SK-N-SH (cell line): ENCODE data around the gene MRPS34.

Experiments used
- CHD2 ChIP-seq: fragments of 150-350 bp; IDR thresholded peaks from 2 replicates; pipeline ENCODE4 v1.6.1; 2018; ENCODE audit warnings: low read length; ENCODE audit not compliant: partially characterized antibody
- CTCF ChIP-seq: fragments of 200-600 bp; sonication (generic); IDR thresholded peaks from 2 replicates; pipeline ENCODE4 v1.6.1; 2017; ENCODE audit warnings: antibody characterized with exemption, mild to moderate bottlenecking, moderate library complexity
- EP300 ChIP-seq, 2 experiments: IDR thresholded peaks; 2 replicates each; pipeline versions ENCODE4 v1.4.0 to v1.6.1; 2012; ENCODE audit warnings: borderline replicate concordance in 1 of 2, low read depth in 1 of 2, low read length in 1 of 2
- FOSL2 ChIP-seq: IDR thresholded peaks from 2 replicates; pipeline ENCODE4 v1.4.0; 2012; ENCODE audit warnings: low read depth, mild to moderate bottlenecking, moderate library complexity, borderline replicate concordance
- GABPA ChIP-seq: IDR thresholded peaks from 2 replicates; pipeline ENCODE4 v1.4.0; 2012; ENCODE audit warnings: low read depth, mild to moderate bottlenecking
- GATA2 ChIP-seq: sonication (generic); formaldehyde crosslinking; IDR thresholded peaks from 2 replicates; pipeline ENCODE4 v1.5.0; 2020; ENCODE audit warnings: mild to moderate bottlenecking, missing genetic modification reagents
- JUND ChIP-seq: IDR thresholded peaks from 2 replicates; pipeline ENCODE4 v1.4.0; 2012
- NFIC ChIP-seq: IDR thresholded peaks from 2 replicates; pipeline ENCODE4 v1.4.0; 2012; ENCODE audit warnings: borderline replicate concordance
- RCOR1 ChIP-seq: fragments of 150-350 bp; IDR thresholded peaks from 2 replicates; pipeline ENCODE4 v1.6.1; 2017; ENCODE audit warnings: antibody characterized with exemption, low read length
- RXRA ChIP-seq: IDR thresholded peaks from 2 replicates; pipeline ENCODE4 v1.4.0; 2012; ENCODE audit warnings: low read depth, mild to moderate bottlenecking, borderline replicate concordance
- SMC3 ChIP-seq: IDR thresholded peaks from 2 replicates; pipeline ENCODE4 v1.6.1; 2012; ENCODE audit warnings: low read depth, low read length, improper control_type of control experiment
- TAF1 ChIP-seq: IDR thresholded peaks from 2 replicates; pipeline ENCODE4 v1.6.1; 2012; ENCODE audit warnings: low read depth, mild to moderate bottlenecking, low read length, moderate library complexity, borderline replicate concordance
- TEAD4 ChIP-seq: IDR thresholded peaks from 2 replicates; pipeline ENCODE4 v1.4.0; 2012; ENCODE audit warnings: mild to moderate bottlenecking, borderline replicate concordance; ENCODE audit not compliant: insufficient read depth
- YY1 ChIP-seq: IDR thresholded peaks from 2 replicates; pipeline ENCODE4 v1.4.0; 2012; ENCODE audit warnings: low read depth, mild to moderate bottlenecking

GRCh38 chr16:1818873-1819525 is 46.1 kb upstream of the MRPS34 start:
- no peak for TF ChIP-seq CTCF
- no peak for TF ChIP-seq RCOR1
- TF ChIP-seq GATA2: no peak
- TF ChIP-seq SMC3: no peak
- TF ChIP-seq EP300 (IDR thresholded peaks at IDR 0.05; ENCODE audit: borderline replicate concordance in 1 of 2, low read depth in 1 of 2, low read length in 1 of 2): no peak
- TF ChIP-seq YY1: no peak
- no peak for TF ChIP-seq FOSL2
- no peak for TF ChIP-seq RXRA
- TF ChIP-seq JUND: no peak
- no peak for TF ChIP-seq CHD2
- no peak for TF ChIP-seq TEAD4
- no peak for TF ChIP-seq GABPA
- TF ChIP-seq TAF1: no peak
- TF ChIP-seq NFIC: no peak
